CD14-positive monocyte (primary cell): ENCODE measurements around the gene RPS14. TPM values are rescaled to one million over a fixed set of nuclear protein-coding genes. Genes with fewer than 3 reads are reported as not detected.
A peak's percentile ranks its signal among the peaks of the same experiment; 100 is the strongest.
"Not testable (repeated sequence)": the region's sequence is repeated elsewhere in the genome, so short reads cannot be mapped to it uniquely, and the experiment has no call there.

Source experiments
- DNase-seq, 3 donors: peaks; one replicate each; pipeline ENCODE4 v3.0.0-alpha.2; 2011 to 2022
- H2AFZ ChIP-seq: 2 replicates; pipeline ENCODE4 v1.6.0; 2012; ENCODE audit warnings: mild to moderate bottlenecking, low read depth, low read length, inconsistent platforms; ENCODE audit not compliant: insufficient read depth, poor library complexity, severe bottlenecking
- H3K27ac ChIP-seq, 2 donors: 1 replicate in 1 of 2; 2 replicates in 1 of 2; pipeline ENCODE4 v1.5.1; 2012 to 2013; ENCODE audit warnings: low read length in 2 of 2, control low read depth in 1 of 2, inconsistent platforms in 1 of 2, low read depth in 1 of 2, mild to moderate bottlenecking in 1 of 2
- H3K27me3 ChIP-seq, 2 donors: one replicate each; pipeline versions ENCODE4 v1.6.0 to v1.6.1; 2011 to 2013; ENCODE audit warnings: low read length in 2 of 2; ENCODE audit not compliant: control insufficient read depth in 2 of 2, insufficient read depth in 2 of 2
- H3K36me3 ChIP-seq, 2 donors: replicated peaks in 1 of 2; 1 replicate in 1 of 2; 2 replicates in 1 of 2; pipeline versions ENCODE4 v1.5.1 to v1.6.1; 2012 to 2013; ENCODE audit warnings: low read length in 2 of 2, control low read depth in 1 of 2, inconsistent platforms in 1 of 2, mild to moderate bottlenecking in 1 of 2; ENCODE audit not compliant: insufficient read depth in 2 of 2, control insufficient read depth in 1 of 2
- H3K4me1 ChIP-seq, 2 donors: 1 replicate in 1 of 2; 2 replicates in 1 of 2; pipeline versions ENCODE4 v1.5.1 to v1.6.1; 2012 to 2013; ENCODE audit warnings: low read length in 2 of 2, control low read depth in 1 of 2, inconsistent platforms in 1 of 2, mild to moderate bottlenecking in 1 of 2, moderate library complexity in 1 of 2; ENCODE audit not compliant: insufficient read depth in 2 of 2, control insufficient read depth in 1 of 2
- H3K4me2 ChIP-seq: replicated peaks from 2 replicates; pipeline ENCODE3; 2012; ENCODE audit warnings: low read length, moderate library complexity, mild to moderate bottlenecking; ENCODE audit not compliant: poor library complexity, severe bottlenecking; ENCODE audit errors: extremely low read depth
- H3K4me3 ChIP-seq, 3 experiments: fragments of 200-600 bp in 1 of 3; sonication (generic) in 1 of 3; replicated peaks in 1 of 3; 1 replicate in 2 of 3; 2 replicates in 1 of 3; pipeline ENCODE4 v1.5.1; 2011 to 2013; ENCODE audit warnings: low read length in 3 of 3, mild to moderate bottlenecking in 3 of 3, control low read depth in 2 of 3, low read depth in 2 of 3, inconsistent platforms in 1 of 3, moderate library complexity in 1 of 3
- H3K79me2 ChIP-seq: 2 replicates; pipeline ENCODE4 v1.6.0; 2012; ENCODE audit warnings: mild to moderate bottlenecking, control low read depth, inconsistent platforms, low read length, moderate library complexity; ENCODE audit not compliant: insufficient read depth
- H3K9ac ChIP-seq: 2 replicates; pipeline ENCODE4 v1.6.0; 2017; ENCODE audit warnings: low read length, mild to moderate bottlenecking; ENCODE audit not compliant: insufficient read depth, poor library complexity, severe bottlenecking
- H3K9me3 ChIP-seq, 2 donors: replicated peaks in 1 of 2; 1 replicate in 1 of 2; 2 replicates in 1 of 2; pipeline versions ENCODE4 v1.5.1 to v1.6.1; 2012 to 2013; ENCODE audit warnings: low read length in 2 of 2, control low read depth in 1 of 2; ENCODE audit not compliant: control insufficient read depth in 1 of 2, insufficient read depth in 1 of 2
- H4K20me1 ChIP-seq: 2 replicates; pipeline ENCODE4 v1.6.0; 2012; ENCODE audit warnings: mild to moderate bottlenecking, low read length, control low read depth, moderate library complexity; ENCODE audit not compliant: insufficient read depth
- H3K27ac Mint-ChIP-seq, 7 donors: one replicate each; pipeline ENCODE4 v1.8.0; 2020; ENCODE audit warnings: mild to moderate bottlenecking in 7 of 7, mixed read lengths in 7 of 7, moderate library complexity in 6 of 7, inconsistent platforms in 2 of 7
- H3K27me3 Mint-ChIP-seq, 3 donors: one replicate each; pipeline ENCODE4 v1.8.0; 2021 to 2022; ENCODE audit warnings: low read depth in 3 of 3, mild to moderate bottlenecking in 3 of 3, mixed read lengths in 3 of 3, moderate library complexity in 3 of 3, inconsistent platforms in 1 of 3
- H3K36me3 Mint-ChIP-seq, 2 donors: one replicate each; pipeline ENCODE4 v1.8.0; 2020; ENCODE audit warnings: mixed read lengths in 2 of 2, inconsistent platforms in 1 of 2, mild to moderate bottlenecking in 1 of 2
- H3K4me1 Mint-ChIP-seq: one replicate; pipeline ENCODE4 v1.8.0; 2020; ENCODE audit warnings: mild to moderate bottlenecking, mixed read lengths
- H3K4me3 Mint-ChIP-seq, 2 donors: one replicate each; pipeline ENCODE4 v1.8.0; 2020; ENCODE audit warnings: mild to moderate bottlenecking in 2 of 2, mixed read lengths in 2 of 2, moderate library complexity in 1 of 2
- H3K9me3 Mint-ChIP-seq, 7 donors: one replicate each; pipeline ENCODE4 v1.8.0; 2020 to 2022; ENCODE audit warnings: mixed read lengths in 7 of 7, mild to moderate bottlenecking in 6 of 7, moderate library complexity in 6 of 7, inconsistent platforms in 2 of 7
- CTCF ChIP-seq: fragments of 200-600 bp; IDR thresholded peaks from one replicate; pipeline ENCODE4 v1.8.0; 2022; ENCODE audit warnings: antibody characterized with exemption, mild to moderate bottlenecking
- WGBS: methylation state at CpG from one replicate; pipeline ENCODE4 v1.1.5; 2013; ENCODE audit warnings: missing lambda C conversion rate; ENCODE audit not compliant: insufficient coverage; 5-methylcytosine and 5-hydroxymethylcytosine counted together
- intact Hi-C, 2 donors: fragments of 100-400 bp; cut with micrococcal nuclease; formaldehyde crosslinking; loops; one replicate each; pipeline versions ENCODE4 v1.15.0 to v1.15.1; 2023
- polyA plus RNA-seq, 3 donors: library from polyadenylated mRNA; depleted of rRNA in 1 of 3; unstranded in 2 of 3; stranded (reverse) in 1 of 3; fragments of 300-500 nt in 2 of 3; fragments of >200 nt in 1 of 3; fragmentation: Illumina TruSeq in 2 of 3; gene quantifications; 1 replicate in 2 of 3; 2 replicates in 1 of 3; pipeline ENCODE4 v1.2.3, GENCODE V29; 2012 to 2021

Gene RPS14
- polyA plus RNA-seq, 3 donors = 2,768 to 4,675 (median 3,499) TPM

- H3K27ac Mint-ChIP-seq = peak overlapping the region in 2 of 7 donors; percentile 10 to 11
- Histone ChIP-seq H3K9ac (no peak overlapping the region), H3K4me1 (peaks cover 28 to 37% of the 10 kb centered on the region in 2 donors)
These were observed 32.1 kb upstream of the RPS14 start for GRCh38 chr5:150481708-150481965.

GRCh38 chr5:150479416-150479815 is 29.9 kb upstream of the RPS14 start:
- no peak overlapping the region for H3K27ac ChIP-seq
- H3K36me3 ChIP-seq = no peaks in the 10 kb centered on the region
- no peak for TF ChIP-seq CTCF
- H4K20me1 ChIP-seq = no peaks in the 10 kb centered on the region
- intact Hi-C loops = loop anchor here in 1 of 2 donors (5.0 to 10.0 kb wide), 3 partner anchors 67 to 303 kb away; partner anchors contain the start of gene CD74
- 74% methylated on average over 2 of the region's 2 CpGs for WGBS
- H3K79me2 ChIP-seq = no peaks in the 10 kb centered on the region
- H3K9ac ChIP-seq = no peak overlapping the region
- no peak overlapping the region for H3K4me3 ChIP-seq
- H3K27me3 ChIP-seq = no peaks in the 10 kb centered on the region
- peaks cover 36 to 49% of the 10 kb centered on the region in 2 donors for H3K4me1 ChIP-seq
- DNase-seq = peak in 1 of 3 donors; percentile 2
- no peak overlapping the region for H2AFZ ChIP-seq
- H3K4me2 ChIP-seq = no peak overlapping the region
- no peaks in the 10 kb centered on the region for H3K9me3 ChIP-seq
- Mint-ChIP-seq H3K27ac (peak overlapping the region in 6 of 7 donors; percentile 13 to 92 (median 68)), H3K4me3 (no peak overlapping the region), H3K4me1 (peaks cover 56% of the 10 kb centered on the region), H3K27me3 (peaks cover 0 to 20% (median 3%) of the 10 kb centered on the region in 3 donors), H3K9me3 (peaks cover 0 to 5% (median 0%) of the 10 kb centered on the region in 7 donors), H3K36me3 (peaks cover 0 to 4% of the 10 kb centered on the region in 2 donors)

More at GRCh38 chr5:150481708-150481965, 32.1 kb upstream of the RPS14 start:
- no peak for TF ChIP-seq CTCF
- peaks cover 0 to 13% (median 3%) of the 10 kb centered on the region in 3 donors for H3K27me3 Mint-ChIP-seq
- Histone ChIP-seq H3K9me3 (no peaks in the 10 kb centered on the region), H3K4me3 (no peak overlapping the region), H3K79me2 (peaks cover 13% of the 10 kb centered on the region), H4K20me1 (no peaks in the 10 kb centered on the region), H3K27me3 (no peaks in the 10 kb centered on the region), H3K4me2 (no peak overlapping the region), H3K36me3 (no peaks in the 10 kb centered on the region), H2AFZ (no peak overlapping the region), H3K27ac (no peak overlapping the region)
- intact Hi-C loops = no loop called here
- WGBS = 100% methylated on average over 6 of the region's 6 CpGs
- DNase-seq = no peak
- peaks cover 0 to 2% (median 0%) of the 10 kb centered on the region in 7 donors for H3K9me3 Mint-ChIP-seq
- peaks cover 44% of the 10 kb centered on the region for H3K4me1 Mint-ChIP-seq
- H3K36me3 Mint-ChIP-seq = peaks cover 0 to 4% of the 10 kb centered on the region in 2 donors
- H3K4me3 Mint-ChIP-seq = no peak overlapping the region

GRCh38 chr5:150476568-150476967 is 27.0 kb upstream of the RPS14 start:
- H3K4me3 Mint-ChIP-seq = peak overlapping the region; percentile 37 to 71
- Histone ChIP-seq H3K4me3 (peak overlapping the region in 1 of 3 experiments; percentile 41), H3K4me2 (peak overlapping the region; percentile 44)

More at GRCh38 chr5:150476568-150476967, 27.0 kb upstream of the RPS14 start:
- 80% methylated on average over 1 of the region's 6 CpGs for WGBS
- Mint-ChIP-seq H3K27ac (peak overlapping the region in 6 of 7 donors; percentile 63 to 95 (median 89)), H3K27me3 (peaks cover 0 to 24% (median 3%) of the 10 kb centered on the region in 3 donors), H3K4me1 (peaks cover 62% of the 10 kb centered on the region)
- H3K9me3 Mint-ChIP-seq, H3K36me3 ChIP-seq, H3K9me3 ChIP-seq, H4K20me1 ChIP-seq, H3K27me3 ChIP-seq, H3K79me2 ChIP-seq, H3K36me3 Mint-ChIP-seq, DNase-seq: not testable (repeated sequence)
- intact Hi-C loops = loop anchor here in 1 of 2 donors (5.0 to 10.0 kb wide), 3 partner anchors 64 to 306 kb away; partner anchors contain the start of gene CD74
- Histone ChIP-seq H3K27ac (peak overlapping the region in 1 of 2 donors; percentile 11), H3K4me1 (peaks cover 39 to 53% of the 10 kb centered on the region in 2 donors), H3K9ac (peak overlapping the region; percentile 9), H2AFZ (peak overlapping the region; percentile 33)
